Stimulated activated naive CD4-positive, alpha-beta T cell treated with Interleukin-2 at 50 U/mL for 16 hours (primary cell): ENCODE data around the gene TEPSIN.

ENCODE experiments used
- DNase-seq: peaks from one replicate; lab custom pipeline; 2025; lab: John Stamatoyannopoulos, UW

TEPSIN gene

GRCh38 chr17:81238815-81239713, at the start of gene TEPSIN, which contains the start of gene NDUFAF8:
TSS of gene TEPSIN (minus strand) at chr17:81239055. CDS start at chr17:81239033, 22 bp downstream.
TSS of gene NDUFAF8 (plus strand) at chr17:81239318. CDS start at chr17:81239364, 46 bp downstream.
- peak; percentile 96 for DNase-seq

GRCh38 chr17:81287741-81288430, 49.0 kb upstream of the TEPSIN start:
- DNase-seq, result no peak

GRCh38 chr17:81287152-81287551, 48.3 kb upstream of the TEPSIN start:
- no peak for DNase-seq

- no peak for DNase-seq
Measured at GRCh38 chr17:81286491-81287145, 47.8 kb upstream of the TEPSIN start.

- DNase-seq, result no peak
Measured at GRCh38 chr17:81285894-81286293, 47.0 kb upstream of the TEPSIN start.

- peak; percentile 57 for DNase-seq
Measured at GRCh38 chr17:81285179-81285878, 46.5 kb upstream of the TEPSIN start.

- DNase-seq, result no peak
Measured at GRCh38 chr17:81282876-81283275, 44.0 kb upstream of the TEPSIN start.

GRCh38 chr17:81282141-81282540, 43.3 kb upstream of the TEPSIN start:
- no peak for DNase-seq

GRCh38 chr17:81280571-81280970, 41.7 kb upstream of the TEPSIN start:
- no peak for DNase-seq

- no peak for DNase-seq
Measured at GRCh38 chr17:81279278-81280275, 40.7 kb upstream of the TEPSIN start.

GRCh38 chr17:81278831-81279230, 40.0 kb upstream of the TEPSIN start:
- no peak for DNase-seq

GRCh38 chr17:81277946-81278693, 39.3 kb upstream of the TEPSIN start:
- DNase-seq, result no peak

GRCh38 chr17:81277421-81277820, 38.6 kb upstream of the TEPSIN start:
- DNase-seq, result no peak

GRCh38 chr17:81276781-81277180, 37.9 kb upstream of the TEPSIN start:
- DNase-seq, result no peak

GRCh38 chr17:81274471-81274855, 35.6 kb upstream of the TEPSIN start:
- DNase-seq, result no peak

GRCh38 chr17:81273698-81274470, 35.0 kb upstream of the TEPSIN start:
- DNase-seq, result no peak

GRCh38 chr17:81272616-81273015, 33.8 kb upstream of the TEPSIN start:
- no peak for DNase-seq

GRCh38 chr17:81271226-81271625, 32.4 kb upstream of the TEPSIN start:
- DNase-seq, result no peak

- DNase-seq, result no peak
Measured at GRCh38 chr17:81270279-81270678, 31.4 kb upstream of the TEPSIN start.
